COLO668 (cell line): ENCODE data around the gene ZMIZ1.

ENCODE experiments used
- DNase-seq: peaks from one replicate; lab custom pipeline; 2025; ENCODE audit not compliant: unreplicated experiment; lab: John Stamatoyannopoulos, UW

Gene ZMIZ1

DNA sequence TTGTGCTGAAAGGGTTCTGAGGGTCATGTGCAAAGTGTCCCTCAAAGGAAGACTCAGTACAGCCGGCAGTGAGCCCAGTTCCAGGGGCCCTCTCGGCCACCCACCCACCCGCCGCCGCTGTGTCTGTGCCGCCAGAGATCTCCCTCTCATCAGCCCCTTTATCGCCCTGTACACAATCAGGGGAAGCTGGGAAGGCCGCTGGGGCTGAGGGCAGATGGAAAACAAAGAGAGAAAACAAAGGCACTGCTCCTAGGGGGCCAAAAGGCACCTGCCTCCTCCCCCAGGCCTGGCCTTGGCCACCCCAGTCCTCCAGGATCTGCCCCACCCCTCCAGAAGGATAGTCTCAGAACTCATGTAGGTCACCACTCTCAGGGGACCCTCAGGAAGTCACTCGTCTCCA, 67.0 kb downstream of the ZMIZ1 start:
- no peak for DNase-seq

- DNase-seq, result no peak
Measured at GRCh38 chr10:79136236-79137005, 67.7 kb downstream of the ZMIZ1 start.

- no peak for DNase-seq
Measured at GRCh38 chr10:79137300-79137756, 68.6 kb downstream of the ZMIZ1 start.

- no peak for DNase-seq
Measured at GRCh38 chr10:79137826-79138225, 69.1 kb downstream of the ZMIZ1 start.

- no peak for DNase-seq
Measured at GRCh38 chr10:79138449-79139123, 69.8 kb downstream of the ZMIZ1 start.

DNA sequence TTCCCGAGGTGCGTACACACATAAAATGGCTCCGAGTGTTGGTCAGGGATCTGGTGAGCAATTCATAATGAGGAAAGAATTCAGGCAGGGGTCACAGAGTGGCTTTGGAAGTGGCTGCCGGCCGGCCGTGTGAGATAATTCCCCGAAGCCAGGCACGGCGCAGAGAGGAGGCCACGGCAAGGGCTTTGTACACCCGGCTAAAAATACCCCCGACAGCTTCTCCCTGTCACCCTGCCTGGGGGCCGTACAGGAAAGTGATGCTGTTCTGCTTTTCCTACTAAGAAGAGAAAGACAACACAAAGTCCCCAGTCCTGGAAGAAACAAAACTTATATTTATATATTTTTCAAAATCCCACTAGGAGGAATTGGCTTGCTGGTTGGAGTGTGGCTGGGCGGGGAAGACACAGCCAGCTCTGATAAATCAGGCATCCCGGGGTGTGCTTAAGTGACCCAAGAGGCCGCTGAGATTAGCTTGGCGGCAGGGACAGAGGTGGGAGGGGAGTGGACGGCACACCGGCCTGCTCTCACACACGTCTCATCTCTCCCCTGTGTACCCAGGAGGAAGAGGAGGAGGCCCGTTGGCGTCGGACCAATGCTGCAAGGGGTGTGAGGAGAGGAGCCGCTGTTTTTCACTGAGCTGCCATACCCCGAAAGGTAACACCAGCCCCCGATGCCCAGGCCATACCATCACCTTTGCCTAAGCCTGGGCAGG, 70.5 kb downstream of the ZMIZ1 start:
- no peak for DNase-seq

DNA sequence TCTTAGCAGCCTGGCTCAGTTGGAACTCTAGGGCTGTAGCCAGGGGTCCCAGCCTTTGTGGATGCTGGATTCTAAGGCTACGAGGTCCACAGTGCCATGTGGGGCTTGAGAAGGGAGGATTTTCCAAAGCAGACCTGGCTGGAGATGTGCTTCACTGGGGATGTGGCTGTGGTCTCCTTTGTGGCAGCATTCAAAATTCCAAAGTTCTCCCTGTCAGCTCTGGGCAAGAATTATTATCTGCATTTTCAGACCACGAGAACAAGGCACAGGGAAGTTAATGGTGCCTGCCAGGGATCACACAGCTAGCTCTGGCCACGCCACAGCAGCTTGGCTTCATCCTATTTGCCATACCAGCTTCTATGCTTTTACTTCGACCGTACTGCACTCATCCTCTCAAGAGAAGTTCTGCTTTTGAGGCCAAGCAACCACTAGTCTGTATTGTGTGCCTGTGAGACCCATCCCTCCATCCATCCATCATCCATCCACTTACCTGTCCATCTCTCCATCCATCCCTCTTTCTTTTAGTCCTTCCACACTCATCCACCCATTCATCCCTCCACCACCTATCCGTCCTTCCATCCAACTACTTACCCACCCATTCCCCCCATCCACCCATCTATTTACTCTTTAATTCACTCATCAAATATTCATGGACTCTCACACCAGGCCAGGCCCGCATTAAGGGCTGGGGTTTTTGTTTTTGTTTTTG, 71.5 kb downstream of the ZMIZ1 start:
- DNase-seq, result no peak

DNA sequence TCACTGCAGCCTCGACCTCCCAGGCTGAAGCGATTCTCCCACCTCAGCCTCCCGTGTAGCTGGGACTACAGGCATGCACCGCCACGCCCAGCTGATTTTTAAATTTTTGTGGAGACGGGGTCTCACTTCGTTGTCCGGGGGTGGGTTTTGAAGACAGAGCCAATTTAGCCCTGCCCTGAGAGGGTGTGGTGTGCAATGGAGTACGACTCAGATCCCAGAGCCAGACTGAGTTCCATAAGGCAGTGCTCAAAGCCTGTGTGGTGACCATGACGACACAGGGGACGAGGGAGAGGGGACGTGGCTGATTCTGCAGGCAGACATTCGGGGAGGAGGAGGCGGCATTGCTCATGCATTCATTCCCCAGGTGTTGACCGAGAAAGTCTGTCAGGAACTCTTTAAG, 72.1 kb downstream of the ZMIZ1 start:
- no peak for DNase-seq

DNA sequence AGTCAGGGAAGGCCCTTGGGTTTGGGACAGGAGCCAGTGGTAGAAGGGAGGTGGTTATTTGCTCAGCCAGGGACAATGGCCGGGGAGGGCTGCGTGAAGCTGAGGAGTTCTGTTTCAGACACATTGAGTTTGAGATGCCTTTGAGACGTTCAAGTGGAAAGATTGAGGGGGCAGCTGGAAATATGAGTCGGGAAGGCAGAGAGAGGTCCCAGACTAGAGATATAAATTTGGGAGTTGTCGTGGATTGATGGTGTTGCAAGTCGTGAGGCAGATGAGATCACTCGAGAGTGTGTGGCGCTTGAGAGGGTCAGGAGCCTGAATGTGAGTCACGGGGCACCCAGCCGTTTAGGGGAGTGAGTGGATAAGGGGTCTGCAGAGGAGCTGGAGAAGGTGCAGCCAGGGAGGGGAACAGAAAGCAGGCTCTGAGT, 73.3 kb downstream of the ZMIZ1 start:
- DNase-seq, result no peak

- no peak for DNase-seq
Measured at GRCh38 chr10:79142522-79143309, 74.0 kb downstream of the ZMIZ1 start.

DNA sequence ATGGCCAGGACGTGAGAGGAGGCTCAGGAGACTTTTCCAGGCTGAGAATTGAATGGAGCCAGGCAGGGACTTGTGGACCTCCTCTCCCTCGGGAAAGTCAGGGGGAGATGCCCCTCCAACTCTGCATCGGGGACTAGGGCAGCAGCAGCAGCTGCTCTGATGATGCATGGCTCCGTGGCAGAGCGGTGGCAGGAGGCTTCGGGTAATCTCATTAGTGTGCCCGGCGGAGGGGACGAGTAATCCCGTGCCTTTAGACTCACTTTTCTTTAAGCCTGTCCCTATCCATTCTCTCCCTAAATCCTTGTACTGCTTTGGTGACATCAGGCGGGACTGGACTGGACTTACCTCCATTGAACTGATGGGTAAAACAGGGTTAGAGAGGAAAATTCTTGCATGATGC, 75.1 kb downstream of the ZMIZ1 start:
- no peak for DNase-seq

DNA sequence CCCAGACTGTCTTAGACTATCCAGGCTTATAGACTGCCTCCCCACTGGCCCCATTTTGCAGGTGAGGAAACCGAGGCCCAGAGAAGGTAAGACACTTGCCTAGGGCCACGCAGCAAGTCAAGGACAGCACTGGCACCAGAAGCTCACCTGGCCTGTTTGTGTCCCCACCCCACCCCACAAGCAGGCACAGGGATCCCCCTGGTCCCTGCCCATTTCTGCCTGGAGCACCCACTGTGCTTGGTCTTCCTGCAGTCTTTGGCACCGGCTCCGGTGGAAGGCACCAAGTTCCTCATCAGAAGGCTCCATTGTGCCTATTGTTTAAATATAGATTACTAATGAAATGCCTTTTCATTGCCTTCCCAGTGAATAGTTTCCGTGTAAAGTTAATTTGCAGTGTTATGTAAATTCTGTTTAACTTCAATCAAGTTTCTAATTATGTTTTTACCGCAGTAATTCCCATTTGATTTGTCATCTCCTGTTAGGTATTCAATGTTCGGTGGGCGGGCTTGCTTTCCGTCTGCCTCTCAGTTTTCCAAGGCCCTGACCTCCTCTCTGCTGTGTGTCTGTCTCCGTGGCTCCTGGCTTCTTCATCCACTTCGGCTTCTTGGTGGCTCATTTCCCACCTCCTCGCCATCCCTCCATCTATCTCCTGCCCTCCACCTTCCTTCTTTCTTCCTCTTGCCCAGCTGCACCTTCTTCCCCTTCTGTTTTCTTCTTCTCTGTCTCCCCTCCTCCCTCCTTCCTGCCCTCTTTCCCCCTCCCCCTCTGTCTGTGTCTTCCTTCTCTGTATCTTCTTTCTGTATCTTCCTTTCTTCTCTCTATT, 75.8 kb downstream of the ZMIZ1 start:
- no peak for DNase-seq

GRCh38 chr10:79145174-79145483, 76.4 kb downstream of the ZMIZ1 start:
- no peak for DNase-seq

DNA sequence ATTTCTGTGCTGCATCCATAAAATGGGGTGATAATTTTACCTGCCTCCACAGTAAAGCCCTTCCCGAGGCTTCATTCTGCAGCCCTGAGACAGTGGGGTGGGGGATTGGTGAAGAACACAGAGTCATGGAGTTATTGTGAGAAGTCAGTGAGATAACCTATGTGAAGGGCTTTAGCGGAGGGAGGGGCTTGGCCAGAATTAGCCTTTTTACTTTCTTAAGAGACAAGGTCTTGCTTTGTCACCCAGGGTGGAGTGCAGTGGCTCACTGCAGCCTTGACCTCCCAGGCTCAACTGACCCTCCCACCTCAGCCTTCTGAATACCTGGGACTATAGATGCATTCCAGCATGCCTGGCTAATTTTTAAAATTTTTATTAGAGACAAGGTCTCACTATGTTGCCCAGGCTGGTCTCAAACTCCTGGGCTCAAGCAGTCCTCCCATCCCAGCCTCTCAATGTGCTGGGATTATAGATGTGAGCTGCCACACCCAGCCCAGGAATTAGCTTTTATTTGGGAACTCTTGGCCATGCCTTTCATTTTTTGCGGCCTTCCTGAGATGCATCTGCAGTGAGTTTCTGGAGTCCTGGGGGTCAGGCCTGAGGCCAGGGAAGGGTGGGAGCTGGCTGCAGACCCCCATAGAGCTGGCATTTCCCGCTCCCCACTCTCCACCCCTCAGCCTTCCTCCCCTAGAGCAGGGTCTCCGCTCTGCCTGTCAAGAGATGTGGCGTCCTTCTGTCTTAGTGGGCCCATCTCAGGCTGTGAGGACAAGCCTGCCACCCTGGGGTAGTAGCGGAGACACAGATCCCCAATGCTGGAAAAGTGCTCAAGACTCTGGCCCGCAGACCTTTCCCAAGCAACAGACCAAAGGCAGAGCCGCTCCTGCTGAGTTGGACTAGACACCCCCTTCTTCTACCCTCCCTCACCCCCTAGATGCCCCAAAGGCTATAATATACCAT, 77.0 kb downstream of the ZMIZ1 start:
- no peak for DNase-seq

DNA sequence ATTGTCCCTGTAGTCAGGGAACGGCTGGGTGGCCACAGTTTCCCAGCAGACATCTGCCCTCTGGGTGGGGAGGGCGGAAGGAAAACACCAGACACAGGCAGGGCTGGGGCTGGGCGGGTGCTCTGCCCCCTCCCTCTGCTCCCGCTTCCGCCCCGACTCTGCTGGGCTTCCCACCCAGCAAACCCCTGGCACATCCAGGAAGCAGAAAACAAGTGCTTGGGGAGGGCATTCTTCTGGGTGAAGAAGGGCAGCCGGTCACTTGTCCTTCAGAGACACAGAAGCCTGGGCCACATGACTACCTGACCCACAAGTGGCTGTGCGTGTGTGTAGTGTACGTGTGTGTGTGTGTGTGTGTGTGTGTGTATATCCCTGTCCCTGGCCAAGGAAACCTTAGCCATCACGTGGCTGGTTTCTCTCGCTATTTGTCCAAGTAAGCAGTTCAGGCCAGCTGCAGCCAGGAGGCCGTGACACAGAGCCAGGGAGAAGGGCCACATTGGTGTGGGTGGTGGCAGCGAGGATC, 77.9 kb downstream of the ZMIZ1 start:
- DNase-seq, result peak; percentile 51

DNA sequence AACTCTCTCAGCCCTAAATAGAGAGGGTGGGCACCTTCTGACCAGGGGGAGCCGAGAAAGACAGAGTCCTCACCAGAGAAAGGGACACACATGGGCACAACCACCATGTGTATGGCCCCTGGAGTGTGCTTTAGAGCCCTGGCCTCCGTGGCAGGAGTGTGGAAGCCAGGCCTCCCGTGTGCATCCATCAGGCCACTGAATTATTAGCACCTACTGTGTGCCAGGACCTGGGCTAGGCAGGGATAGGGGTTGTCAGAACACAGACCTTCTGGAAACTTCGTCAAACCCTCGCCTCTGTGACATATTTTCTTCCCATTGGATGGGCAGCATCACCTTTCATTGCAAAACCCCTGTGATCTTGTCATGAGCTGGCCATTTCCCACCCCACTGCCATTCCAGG, 78.5 kb downstream of the ZMIZ1 start:
- no peak for DNase-seq

GRCh38 chr10:79147796-79148451, 79.2 kb downstream of the ZMIZ1 start:
- DNase-seq, result no peak
